ENCODE results near the gene PRPF6.

Gene PRPF6

DNA sequence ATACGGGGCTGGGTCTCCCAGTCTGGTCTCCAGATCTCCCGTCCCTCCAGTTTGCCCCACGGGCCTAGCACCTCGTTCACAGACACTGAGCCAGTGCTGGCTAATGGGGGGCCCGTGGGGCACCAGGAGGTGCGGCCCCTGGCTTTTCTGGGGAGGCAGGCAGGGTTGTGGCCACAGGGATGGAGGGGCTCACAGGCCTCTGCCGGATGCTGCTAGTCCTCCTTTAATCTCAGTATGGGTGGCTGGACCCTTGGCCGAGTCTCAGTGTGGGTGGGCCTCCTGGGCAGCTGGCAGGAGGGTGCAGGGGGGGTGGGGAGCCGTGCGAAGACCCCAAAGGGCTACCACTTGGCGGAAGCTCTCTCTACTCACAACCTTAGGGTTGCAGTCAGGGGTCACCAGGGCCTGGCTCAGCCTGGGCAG lies 70.1 kb downstream of the PRPF6 start:
- DNase-seq = no peak

GRCh38 chr20:64051561-64052325 lies 70.8 kb downstream of the PRPF6 start:
- no peak for DNase-seq

- DNase-seq = no peak
Observed at GRCh38 chr20:64052326-64052722, 71.4 kb downstream of the PRPF6 start.

DNA sequence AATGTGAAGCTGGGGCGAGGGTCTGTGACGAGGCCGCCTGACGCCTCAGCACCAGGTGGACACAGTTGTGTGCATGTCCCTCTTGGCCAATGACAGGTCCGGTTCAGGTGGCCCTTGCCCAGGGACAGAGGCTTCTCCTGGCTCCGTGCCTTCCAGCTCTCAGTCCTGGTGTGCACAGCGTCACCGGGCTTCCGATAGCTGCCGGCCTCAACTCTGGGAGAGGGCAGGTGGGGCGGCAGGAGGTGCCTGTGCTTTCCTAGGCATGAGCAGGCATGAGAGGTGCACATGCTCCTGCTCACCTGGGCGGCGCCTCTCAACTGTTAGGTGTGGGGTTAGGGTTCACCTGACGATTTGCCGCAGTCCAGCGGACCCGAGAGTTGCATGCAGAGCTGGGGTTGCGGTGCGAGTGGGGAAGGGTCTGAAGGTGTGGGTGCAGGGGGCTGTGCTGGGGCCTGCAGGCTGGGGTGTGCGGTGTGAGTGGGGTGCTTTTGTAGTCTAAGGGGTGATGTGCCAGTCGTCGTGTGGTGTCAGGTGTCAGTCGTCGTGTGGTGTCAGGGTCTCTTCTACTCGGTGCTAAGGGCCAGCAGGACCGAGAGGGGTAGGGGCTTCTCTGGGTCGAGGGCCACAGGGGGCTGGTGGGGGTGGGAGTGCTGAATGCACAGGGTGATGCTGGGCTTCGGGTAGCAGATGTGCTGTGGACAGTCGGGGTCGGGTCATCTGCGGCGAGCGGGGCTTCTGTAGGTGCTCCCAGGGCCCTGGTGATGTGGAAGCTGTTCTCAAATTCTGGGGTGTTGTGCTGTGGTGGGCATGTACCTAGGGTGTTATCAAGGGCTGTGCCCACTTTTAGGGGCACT lies 72.3 kb downstream of the PRPF6 start:
- DNase-seq = no peak

DNA sequence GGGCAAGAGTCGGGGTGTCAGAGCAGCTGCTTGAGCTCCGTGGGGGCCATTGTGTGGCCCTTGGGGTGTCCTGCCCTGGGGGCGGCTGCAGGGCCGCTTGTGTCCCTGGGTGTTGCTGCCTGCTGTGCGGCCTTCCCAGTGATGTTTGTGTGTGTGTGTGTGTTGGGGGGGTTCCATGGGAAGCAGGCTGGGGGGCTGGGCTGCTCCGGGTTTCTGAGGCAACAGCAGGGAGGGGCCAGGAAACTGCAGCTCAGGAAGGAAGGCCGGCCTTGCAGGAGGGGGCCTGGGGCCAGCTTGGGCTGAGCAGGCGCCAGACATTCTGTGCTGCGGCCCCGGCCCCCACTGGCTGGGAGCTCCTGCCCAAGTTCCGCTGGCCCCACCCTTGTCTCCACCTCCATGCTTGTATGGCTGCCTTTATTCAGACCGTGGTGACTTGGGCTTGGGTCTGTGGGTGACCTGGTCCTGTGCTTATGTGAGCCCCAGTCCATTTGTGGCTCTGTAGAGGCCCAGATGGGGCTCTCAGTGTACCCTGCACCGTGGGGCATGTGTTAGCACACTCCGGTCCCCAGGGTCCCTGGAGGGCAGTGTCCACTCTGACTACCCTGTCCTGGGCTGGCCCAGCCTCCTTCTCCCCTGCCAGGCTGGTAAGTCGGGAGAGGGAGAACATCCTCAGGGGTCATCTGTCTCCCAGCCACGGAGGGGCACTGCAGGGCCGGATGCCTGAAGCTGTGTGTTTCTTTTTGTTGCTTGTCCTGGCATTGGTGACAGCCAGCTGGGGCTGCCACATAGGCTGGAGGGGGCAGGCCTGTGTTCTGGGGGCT lies 73.1 kb downstream of the PRPF6 start:
- DNase-seq = peak; percentile 9

- no peak for DNase-seq
Observed at GRCh38 chr20:64055396-64055892, 74.5 kb downstream of the PRPF6 start.

DNA sequence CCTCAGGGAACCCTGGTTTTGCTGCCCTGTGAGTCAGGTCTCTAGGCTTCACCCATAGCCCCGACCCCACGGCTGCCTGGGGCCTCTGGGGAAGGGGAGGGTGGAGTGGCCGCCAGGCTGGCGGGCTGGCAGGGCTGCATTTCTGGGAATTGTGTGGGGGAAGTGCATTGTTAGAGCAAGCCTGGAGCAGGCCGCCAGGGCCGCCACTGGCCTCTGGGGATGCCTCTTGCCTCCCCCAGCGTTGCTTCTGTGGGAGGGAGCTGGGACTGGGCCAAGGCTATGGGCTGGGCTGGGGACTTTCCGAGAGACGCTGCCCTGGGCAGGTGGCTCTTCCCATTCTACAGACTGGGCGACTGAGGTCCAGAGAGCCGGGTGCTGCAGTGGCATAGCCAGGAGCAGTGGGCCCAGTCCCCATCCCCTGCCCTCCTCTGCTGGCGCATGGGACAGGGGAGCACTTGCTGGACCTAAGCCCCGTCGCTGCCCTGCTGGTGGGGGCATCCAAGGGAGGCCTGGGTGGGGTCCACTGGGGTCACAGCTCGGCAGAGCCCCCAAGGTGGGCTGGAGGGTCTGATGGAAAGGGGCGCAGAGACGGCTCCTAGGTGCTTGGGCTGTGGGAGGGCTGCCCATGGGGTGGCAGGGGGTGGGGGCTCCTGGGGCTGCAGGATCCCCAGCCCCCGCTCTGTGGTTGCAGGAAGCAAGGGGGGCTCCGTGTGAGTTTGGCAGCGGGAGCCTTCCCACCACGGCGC lies 75.1 kb downstream of the PRPF6 start:
- DNase-seq = no peak

GRCh38 chr20:64056639-64056888 lies 75.6 kb downstream of the PRPF6 start:
- no peak for DNase-seq

DNA sequence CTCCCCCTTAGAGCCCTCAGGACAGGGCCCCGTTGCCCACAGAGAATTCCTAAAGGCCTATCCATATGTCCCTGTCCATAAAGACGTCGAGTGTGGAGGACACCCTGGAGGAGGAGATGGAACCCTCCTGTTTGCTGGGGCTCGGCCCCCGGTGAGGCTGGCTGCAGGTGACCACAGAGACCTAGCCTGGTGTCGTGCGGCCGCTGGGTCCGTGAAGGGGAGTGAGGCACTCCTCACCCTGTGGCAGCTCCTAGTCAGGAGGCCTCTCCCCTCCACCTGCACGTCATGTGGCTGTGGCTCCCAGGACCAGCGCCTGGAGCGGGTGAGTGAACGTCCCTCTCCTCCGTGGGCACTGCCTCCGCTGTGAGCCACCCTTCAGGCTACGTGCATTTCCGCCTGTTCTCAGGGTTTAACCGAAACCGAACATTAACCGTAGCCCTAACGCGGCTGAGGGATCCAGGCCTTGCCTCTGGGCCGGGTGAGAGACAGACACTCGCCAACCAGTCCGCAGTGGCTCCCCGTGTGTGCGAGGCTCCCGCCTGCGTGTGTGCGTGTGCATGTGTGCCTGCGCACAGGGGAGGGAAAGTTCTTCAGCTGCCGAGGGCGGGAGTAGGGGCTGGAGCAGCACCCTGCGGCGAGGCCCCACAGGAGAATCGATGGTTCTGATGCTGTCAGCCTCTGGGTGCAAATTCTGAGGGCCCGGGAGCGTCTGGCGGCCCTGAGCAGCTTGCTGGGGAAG lies 76.1 kb downstream of the PRPF6 start:
- DNase-seq = no peak

- DNase-seq = peak; percentile 10
Observed at GRCh38 chr20:64057628-64058498, 76.9 kb downstream of the PRPF6 start.

DNA sequence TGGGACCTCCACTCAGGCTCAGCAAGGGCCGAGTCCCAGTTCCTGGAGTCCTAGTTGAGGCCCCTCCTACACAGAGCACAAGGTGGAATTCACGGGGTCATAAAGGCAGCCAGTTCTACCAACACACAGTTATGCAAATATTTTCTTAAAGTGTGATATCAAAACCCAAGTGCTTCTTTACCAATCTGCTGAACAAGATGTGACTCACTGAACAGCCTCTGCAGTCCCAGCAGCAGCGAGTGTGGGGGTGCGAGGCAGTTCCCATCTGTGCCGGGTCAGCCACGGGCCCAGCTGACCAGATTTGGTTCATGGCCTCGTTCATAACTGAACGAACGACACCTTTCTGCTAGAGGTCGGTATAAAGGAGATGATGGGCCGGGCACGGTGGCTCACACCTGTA lies 77.6 kb downstream of the PRPF6 start:
- no peak for DNase-seq

DNA sequence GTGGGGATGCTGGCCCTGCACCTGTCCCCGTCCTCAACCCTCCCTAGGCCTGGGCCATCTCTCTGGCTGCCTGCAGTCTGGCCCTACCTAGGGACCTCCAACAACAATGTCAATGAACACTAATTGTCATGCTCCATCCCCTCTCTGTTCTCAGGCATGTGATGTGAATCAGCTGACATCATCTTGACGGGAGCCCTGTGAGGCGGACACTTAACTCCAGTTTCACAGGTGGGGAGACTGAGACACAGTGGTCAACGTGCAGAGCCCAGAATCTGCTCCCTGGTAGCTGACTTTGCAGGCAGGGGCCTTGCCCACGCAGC lies 81.3 kb downstream of the PRPF6 start:
- DNase-seq = no peak

DNA sequence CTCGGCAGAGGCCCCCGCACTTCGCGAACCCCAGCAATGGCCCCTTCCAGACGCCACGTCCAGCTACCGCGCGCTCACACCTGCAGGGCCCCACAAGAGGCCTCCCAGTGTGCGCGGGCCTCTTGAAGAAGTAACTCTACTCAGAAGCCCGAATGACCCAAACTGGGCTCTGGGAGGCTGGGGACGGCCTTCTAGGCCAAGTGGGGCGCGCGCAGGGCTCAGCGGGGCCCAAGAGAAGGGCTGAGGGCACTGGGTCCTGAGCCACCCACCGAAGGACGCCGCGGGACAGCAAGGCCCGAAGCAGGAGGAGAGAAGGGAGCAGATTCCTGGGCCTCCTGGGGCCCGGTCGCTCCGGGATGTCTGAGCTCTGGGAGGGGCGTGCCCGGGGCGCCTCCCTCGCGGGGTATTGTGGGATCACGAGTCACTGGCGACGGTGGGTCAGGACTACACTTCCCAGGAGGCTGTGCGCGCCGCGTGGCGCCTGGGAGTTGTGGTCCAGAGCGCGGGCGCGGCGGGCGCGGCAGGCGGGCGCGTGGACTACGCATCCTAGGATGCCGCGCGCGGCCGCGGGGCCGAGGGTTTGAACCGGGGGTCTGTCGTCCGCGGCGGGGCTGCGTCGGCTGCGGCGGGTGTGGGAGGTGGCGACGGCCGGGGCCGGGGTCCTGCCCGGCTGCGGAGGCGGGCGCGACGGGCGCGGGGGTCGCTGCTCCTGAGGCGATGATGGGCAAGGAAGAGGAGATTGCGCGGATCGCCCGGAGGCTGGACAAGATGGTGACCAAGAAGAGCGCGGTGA lies 81.9 kb downstream of the PRPF6 start, which contains the start of gene TCEA2:
TSS of gene TCEA2 (plus strand) at position 603 of the 793 bp plus-strand sequence. CDS start at position 718, 115 bp downstream.
- peak; percentile 69 for DNase-seq

- no peak for DNase-seq
Observed at GRCh38 chr20:64063389-64064144, 82.6 kb downstream of the PRPF6 start.

DNA sequence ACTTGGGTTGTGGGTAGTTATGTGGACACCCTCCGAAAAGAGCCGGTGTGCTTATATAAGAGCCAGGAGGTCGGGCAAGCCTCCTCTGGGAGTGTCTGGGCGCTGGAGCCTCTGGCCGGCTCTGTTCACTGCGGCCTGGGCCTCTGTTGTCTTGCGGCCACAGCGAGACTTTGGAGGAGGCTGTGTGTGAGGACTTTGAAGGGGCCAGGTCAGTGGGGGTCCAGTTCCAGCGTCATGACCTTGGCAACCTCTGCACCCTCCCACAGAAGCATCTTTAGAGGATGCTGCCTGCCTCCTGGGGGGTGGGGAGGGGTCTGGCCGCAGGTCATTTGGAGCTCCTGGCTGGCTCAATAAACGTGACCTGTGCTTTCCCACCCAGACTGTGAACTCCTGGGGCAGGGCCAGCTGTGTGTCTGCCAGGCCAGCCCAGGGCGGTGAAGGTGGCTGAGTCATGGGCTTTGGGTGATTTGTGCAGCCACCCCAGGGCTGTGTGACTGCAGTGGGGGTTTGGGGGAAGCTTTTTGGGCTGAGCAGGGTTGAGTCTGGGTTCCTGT lies 83.3 kb downstream of the PRPF6 start:
- no peak for DNase-seq

GRCh38 chr20:64065062-64065973 lies 84.4 kb downstream of the PRPF6 start:
- DNase-seq = no peak

GRCh38 chr20:64065974-64066343 lies 85.0 kb downstream of the PRPF6 start:
- DNase-seq = no peak
